Lung (tissue), 12 donors: Measurements from ENCODE around the gene ANKRD13A. TPM values are rescaled to one million over a fixed set of nuclear protein-coding genes. Genes with fewer than 3 reads are reported as not detected.
"Not testable (repeated sequence)": the region's sequence is repeated elsewhere in the genome, so short reads cannot be mapped to it uniquely, and the experiment has no call there.

ENCODE experiments used
- ATAC-seq: fragments of 200-7000 bp; cut with Tn5 transposase; one replicate; pipeline ENCODE4 v1.9.1; 2020; ENCODE audit warnings: moderate number of reproducible peaks; ENCODE audit not compliant: insufficient read depth, low FRiP score
- DNase-seq, 3 donors: peaks; one replicate each; pipeline ENCODE4 v3.0.0-alpha.2; 2013 to 2017
- H3K27ac ChIP-seq, 2 donors: one replicate each; pipeline ENCODE4 v1.5.1; 2013; ENCODE audit warnings: mild to moderate bottlenecking in 2 of 2, moderate library complexity in 2 of 2, control low read depth in 1 of 2, inconsistent platforms in 1 of 2, low read depth in 1 of 2, low read length in 1 of 2
- H3K27me3 ChIP-seq, 3 donors: one replicate each; pipeline ENCODE4 v1.5.1; 2013; ENCODE audit warnings: low read length in 2 of 3; ENCODE audit not compliant: control insufficient read depth in 3 of 3, insufficient read depth in 3 of 3
- H3K36me3 ChIP-seq, 4 donors: one replicate each; pipeline ENCODE4 v1.5.1; 2013; ENCODE audit warnings: low read length in 4 of 4, mild to moderate bottlenecking in 1 of 4, moderate library complexity in 1 of 4; ENCODE audit not compliant: control insufficient read depth in 4 of 4, insufficient read depth in 4 of 4
- H3K4me1 ChIP-seq, 5 donors: one replicate each; pipeline ENCODE4 v1.5.1; 2013; ENCODE audit warnings: low read length in 5 of 5, mild to moderate bottlenecking in 2 of 5, moderate library complexity in 1 of 5; ENCODE audit not compliant: control insufficient read depth in 5 of 5, insufficient read depth in 5 of 5
- H3K4me3 ChIP-seq: one replicate; pipeline ENCODE4 v1.5.1; 2013; ENCODE audit warnings: mild to moderate bottlenecking, control low read depth, moderate library complexity
- H3K9ac ChIP-seq, 2 donors: one replicate each; pipeline ENCODE4 v1.5.1; 2013; ENCODE audit warnings: low read length in 2 of 2, control low read depth in 1 of 2; ENCODE audit not compliant: insufficient read depth in 1 of 2
- H3K9me3 ChIP-seq, 4 donors: one replicate each; pipeline ENCODE4 v1.5.1; 2013; ENCODE audit warnings: low read length in 3 of 4, mild to moderate bottlenecking in 1 of 4, moderate library complexity in 1 of 4; ENCODE audit not compliant: control insufficient read depth in 4 of 4, insufficient read depth in 3 of 4
- CTCF ChIP-seq: IDR thresholded peaks from 2 replicates; pipeline ENCODE4 v1.5.1; 2012; ENCODE audit warnings: mild to moderate bottlenecking; ENCODE audit errors: control extremely low read depth, extremely low read depth
- WGBS, 2 donors: extraction: QIAGEN DNeasy Blood & Tissue Kit; methylation state at CpG; one replicate each; pipeline ENCODE4 v1.1.7; 2013; 5-methylcytosine and 5-hydroxymethylcytosine counted together
- polyA plus RNA-seq, 2 donors: library from polyadenylated mRNA; stranded (reverse); fragments of 200-250 nt; gene quantifications; one replicate each; pipeline ENCODE4 v1.2.1, GENCODE V29; 2013
- total RNA-seq, 2 donors: library from RNA; depleted of rRNA in 1 of 2; stranded (reverse); fragments of >200 nt in 1 of 2; gene quantifications; one replicate each; pipeline ENCODE4 v1.2.1, GENCODE V29; 2014 to 2021
- donor health status: control.
- donor health status: control.
- donor health status: Bipolar disorder and iron deficiency.
- donor health status: healthy.
- donor health status: DM: yes; HTN: yes; CAD: no.

Gene ANKRD13A
- total and polyA plus RNA-seq, 4 donors = 21.6 to 83.0 (median 53.8) TPM

GRCh38 chr12:110047297-110047940, 48.2 kb downstream of the ANKRD13A start:
- H3K36me3 ChIP-seq = peaks cover 0 to 9% (median 2%) of the 10 kb centered on the region in 4 donors
- 69 to 79% methylated on average over 14 of the region's 14 CpGs for WGBS, 2 donors
- H3K9me3 ChIP-seq = no peaks in the 10 kb centered on the region
- peaks cover 2 to 15% (median 9%) of the 10 kb centered on the region in 5 donors for H3K4me1 ChIP-seq
- H3K27me3 ChIP-seq = no peaks in the 10 kb centered on the region
- ATAC-seq = no peak
- DNase-seq = no peak
- H3K4me3 ChIP-seq = peak overlapping the region; percentile 98
- H3K9ac ChIP-seq = peak overlapping the region in 1 of 2 donors; percentile 50
- TF ChIP-seq CTCF = no peak
- H3K27ac ChIP-seq = peak overlapping the region in 1 of 2 donors; percentile 94

- H3K4me1 ChIP-seq = peaks cover 0 to 15% (median 6%) of the 10 kb centered on the region in 5 donors
- peaks cover 0 to 7% (median 2%) of the 10 kb centered on the region in 4 donors for H3K36me3 ChIP-seq
- H3K27me3 ChIP-seq = no peaks in the 10 kb centered on the region
- H3K9ac ChIP-seq = peak within 1 kb of the TSS; percentile 37 to 80
- WGBS, 2 donors = 2% methylated on average over 47 of the region's 47 CpGs
- no peaks in the 10 kb centered on the region for H3K9me3 ChIP-seq
- H3K27ac ChIP-seq = peak within 1 kb of the TSS; percentile 57 to 94
- DNase-seq = peak; percentile 95 to 99 (median 98)
- TF ChIP-seq CTCF = no peak
- ATAC-seq = peak; percentile 96
- H3K4me3 ChIP-seq = peak within 1 kb of the TSS; percentile 98
These were observed 49.2 kb downstream of the ANKRD13A start, which contains the start of gene C12orf76 for GRCh38 chr12:110048242-110049027. C12orf76 (minus strand) TSS chr12:110048522; CDS start chr12:110048495, 27 bp downstream.

GRCh38 chr12:110049034-110049433, 49.8 kb downstream of the ANKRD13A start:
- not testable (repeated sequence) for H3K36me3 ChIP-seq

GRCh38 chr12:110049666-110050065, 50.4 kb downstream of the ANKRD13A start:
- not testable (repeated sequence) for DNase-seq, ATAC-seq, H3K9me3 ChIP-seq, H3K4me3 ChIP-seq, H3K27me3 ChIP-seq, H3K9ac ChIP-seq, H3K27ac ChIP-seq, H3K36me3 ChIP-seq
- 91 to 92% methylated on average over 9 of the region's 9 CpGs for WGBS, 2 donors
- H3K4me1 ChIP-seq = peaks cover 0 to 15% (median 6%) of the 10 kb centered on the region in 5 donors

More at GRCh38 chr12:110049034-110049433, 49.8 kb downstream of the ANKRD13A start:
- not testable (repeated sequence) for H3K4me3 ChIP-seq, H3K27me3 ChIP-seq, DNase-seq, ATAC-seq, H3K9me3 ChIP-seq
- H3K9ac ChIP-seq = peak overlapping the region in 1 of 2 donors; percentile 80
- H3K4me1 ChIP-seq = peaks cover 0 to 15% (median 6%) of the 10 kb centered on the region in 5 donors
- WGBS, 2 donors = 84 to 86% methylated on average over 11 of the region's 11 CpGs
- H3K27ac ChIP-seq = peak overlapping the region in 1 of 2 donors; percentile 94
